Parathyroid adenoma (tissue), 2 donors: ENCODE measurements around the gene RTP5.
"Not testable (repeated sequence)": the region's sequence is repeated elsewhere in the genome, so short reads cannot be mapped to it uniquely, and the experiment has no call there.

ENCODE experiments used
- H2AFZ ChIP-seq: fragments of 300-600 bp; sonication (generic); one replicate; pipeline ENCODE4 v1.7.0; 2017; ENCODE audit warnings: antibody characterized with exemption, mild to moderate bottlenecking
- H3K27ac ChIP-seq: fragments of 300-600 bp; sonication (generic); one replicate; pipeline ENCODE4 v1.7.0; 2017
- H3K27me3 ChIP-seq: fragments of 300-600 bp; sonication (generic); one replicate; pipeline ENCODE4 v1.7.0; 2017; ENCODE audit warnings: low read length; ENCODE audit not compliant: control insufficient read depth, insufficient read depth
- H3K36me3 ChIP-seq: fragments of 300-600 bp; sonication (generic); one replicate; pipeline ENCODE4 v1.7.0; 2017; ENCODE audit warnings: low read length; ENCODE audit not compliant: control insufficient read depth, insufficient read depth
- H3K4me1 ChIP-seq: fragments of 300-600 bp; sonication (generic); one replicate; pipeline ENCODE4 v1.7.0; 2017; ENCODE audit warnings: control low read depth
- H3K4me2 ChIP-seq: fragments of 300-600 bp; sonication (generic); one replicate; pipeline ENCODE4 v1.7.0; 2017; ENCODE audit warnings: low read length
- H3K4me3 ChIP-seq: fragments of 300-600 bp; sonication (generic); one replicate; pipeline ENCODE4 v1.7.0; 2017; ENCODE audit warnings: low read depth, low read length
- H3K79me2 ChIP-seq: fragments of 300-600 bp; sonication (generic); one replicate; pipeline ENCODE4 v1.7.0; 2017; ENCODE audit warnings: control low read depth
- H3K9ac ChIP-seq: fragments of 300-600 bp; sonication (generic); one replicate; pipeline ENCODE4 v1.7.0; 2017; ENCODE audit warnings: mild to moderate bottlenecking
- H3K9me3 ChIP-seq: fragments of 300-600 bp; sonication (generic); one replicate; pipeline ENCODE4 v1.7.0; 2017; ENCODE audit warnings: low read length; ENCODE audit not compliant: control insufficient read depth
- TF ChIP-seq, protein P1 (sequence below): fragments of 300-600 bp; sonication (generic); IDR thresholded peaks from one replicate; pipeline ENCODE4 v1.7.0; 2017; ENCODE audit warnings: antibody characterized with exemption, mild to moderate bottlenecking
- donor health status: primary hyperparathyroidism.

RTP5 gene

GRCh38 chr2:241912021-241912555 is 42.6 kb downstream of the RTP5 start:
- no peaks in the 10 kb centered on the region for H3K79me2 ChIP-seq
- H3K4me3 ChIP-seq, result no peak overlapping the region
- H3K27me3 ChIP-seq, result no peaks in the 10 kb centered on the region
- H3K9ac ChIP-seq, result no peak overlapping the region
- TF ChIP-seq, protein P1, sequence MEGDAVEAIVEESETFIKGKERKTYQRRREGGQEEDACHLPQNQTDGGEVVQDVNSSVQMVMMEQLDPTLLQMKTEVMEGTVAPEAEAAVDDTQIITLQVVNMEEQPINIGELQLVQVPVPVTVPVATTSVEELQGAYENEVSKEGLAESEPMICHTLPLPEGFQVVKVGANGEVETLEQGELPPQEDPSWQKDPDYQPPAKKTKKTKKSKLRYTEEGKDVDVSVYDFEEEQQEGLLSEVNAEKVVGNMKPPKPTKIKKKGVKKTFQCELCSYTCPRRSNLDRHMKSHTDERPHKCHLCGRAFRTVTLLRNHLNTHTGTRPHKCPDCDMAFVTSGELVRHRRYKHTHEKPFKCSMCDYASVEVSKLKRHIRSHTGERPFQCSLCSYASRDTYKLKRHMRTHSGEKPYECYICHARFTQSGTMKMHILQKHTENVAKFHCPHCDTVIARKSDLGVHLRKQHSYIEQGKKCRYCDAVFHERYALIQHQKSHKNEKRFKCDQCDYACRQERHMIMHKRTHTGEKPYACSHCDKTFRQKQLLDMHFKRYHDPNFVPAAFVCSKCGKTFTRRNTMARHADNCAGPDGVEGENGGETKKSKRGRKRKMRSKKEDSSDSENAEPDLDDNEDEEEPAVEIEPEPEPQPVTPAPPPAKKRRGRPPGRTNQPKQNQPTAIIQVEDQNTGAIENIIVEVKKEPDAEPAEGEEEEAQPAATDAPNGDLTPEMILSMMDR, result no peak
- H3K4me2 ChIP-seq, result no peak overlapping the region
- peak overlapping the region; percentile 50 for H2AFZ ChIP-seq
- H3K9me3 ChIP-seq, result no peaks in the 10 kb centered on the region
- H3K27ac ChIP-seq, result peak overlapping the region; percentile 4
- H3K4me1 ChIP-seq, result no peaks in the 10 kb centered on the region
- H3K36me3 ChIP-seq, result no peaks in the 10 kb centered on the region

- no peaks in the 10 kb centered on the region for H3K79me2 ChIP-seq
- no peaks in the 10 kb centered on the region for H3K4me1 ChIP-seq
- H3K36me3 ChIP-seq, result no peaks in the 10 kb centered on the region
- H3K4me2 ChIP-seq, result no peak overlapping the region
- H3K27ac ChIP-seq, result no peak overlapping the region
- H3K9me3 ChIP-seq, result no peaks in the 10 kb centered on the region
- no peak overlapping the region for H3K9ac ChIP-seq
- TF ChIP-seq, protein P1, result no peak
- H3K4me3 ChIP-seq, result no peak overlapping the region
- no peak overlapping the region for H2AFZ ChIP-seq
- H3K27me3 ChIP-seq, result no peaks in the 10 kb centered on the region
Measured at GRCh38 chr2:241913703-241914102, 44.2 kb downstream of the RTP5 start.

- TF ChIP-seq, protein P1, result no peak
- Histone ChIP-seq H3K4me3 (no peak overlapping the region), H3K9ac (no peak overlapping the region), H3K4me2 (no peak overlapping the region), H3K4me1 (no peaks in the 10 kb centered on the region), H3K36me3 (no peaks in the 10 kb centered on the region), H3K27me3 (no peaks in the 10 kb centered on the region), H3K9me3 (no peaks in the 10 kb centered on the region), H3K27ac (no peak overlapping the region), H2AFZ (no peak overlapping the region), H3K79me2 (no peaks in the 10 kb centered on the region)
Measured at GRCh38 chr2:241914542-241914941, 45.0 kb downstream of the RTP5 start.

DNA sequence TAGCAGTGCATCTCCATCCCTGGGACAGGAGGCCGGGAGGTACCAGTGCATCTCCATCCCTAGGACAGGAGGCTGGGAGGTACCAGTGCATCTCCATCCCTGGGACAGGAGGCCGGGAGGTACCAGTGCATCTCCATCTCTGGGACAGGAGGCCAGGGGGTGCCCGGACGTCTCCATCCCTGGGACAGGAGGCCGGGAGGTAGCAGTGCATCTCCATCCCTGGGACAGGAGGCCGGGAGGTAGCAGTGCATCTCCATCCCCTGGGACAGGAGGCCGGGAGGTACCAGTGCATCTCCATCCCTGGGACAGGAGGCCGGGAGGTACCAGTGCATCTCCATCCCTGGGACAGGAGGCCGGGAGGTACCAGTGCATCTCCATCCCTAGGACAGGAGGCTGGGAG is 52.1 kb downstream of the RTP5 start:
- not testable (repeated sequence) for H3K27ac ChIP-seq, H3K4me3 ChIP-seq

DNA sequence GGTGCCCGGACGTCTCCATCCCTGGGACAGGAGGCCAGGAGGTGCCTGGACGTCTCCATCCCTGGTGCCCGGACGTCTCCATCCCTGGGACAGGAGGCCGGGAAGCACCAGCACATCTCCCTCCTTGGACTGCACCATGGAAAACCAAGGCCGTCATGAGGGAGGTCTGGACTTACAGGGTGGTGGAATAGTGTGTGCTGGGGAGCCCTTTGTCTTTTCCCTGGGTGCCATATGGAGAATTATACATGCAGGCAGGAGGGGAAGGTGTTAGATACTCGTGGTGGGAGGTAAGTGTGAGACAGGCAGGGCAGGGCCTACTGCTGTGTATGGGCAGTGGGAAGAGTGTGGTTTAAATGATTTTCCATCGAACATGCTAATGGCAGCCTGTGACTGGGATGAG is 52.9 kb downstream of the RTP5 start:
- no peak overlapping the region for H3K27ac ChIP-seq
- H3K4me2 ChIP-seq, result no peak overlapping the region
- H3K4me3 ChIP-seq, result no peak overlapping the region
- no peak overlapping the region for H2AFZ ChIP-seq
- H3K79me2 ChIP-seq, result no peaks in the 10 kb centered on the region
- H3K27me3 ChIP-seq, result no peaks in the 10 kb centered on the region
- H3K9me3 ChIP-seq, result no peaks in the 10 kb centered on the region
- H3K36me3 ChIP-seq, result no peaks in the 10 kb centered on the region
- TF ChIP-seq, protein P1, result no peak
- H3K9ac ChIP-seq, result no peak overlapping the region
- H3K4me1 ChIP-seq, result no peaks in the 10 kb centered on the region

More for the DNA sequence above, 52.1 kb downstream of the RTP5 start:
- not testable (repeated sequence) for H3K79me2 ChIP-seq, H3K4me2 ChIP-seq, H3K36me3 ChIP-seq, H3K27me3 ChIP-seq, H2AFZ ChIP-seq, H3K9ac ChIP-seq, H3K4me1 ChIP-seq, H3K9me3 ChIP-seq

DNA sequence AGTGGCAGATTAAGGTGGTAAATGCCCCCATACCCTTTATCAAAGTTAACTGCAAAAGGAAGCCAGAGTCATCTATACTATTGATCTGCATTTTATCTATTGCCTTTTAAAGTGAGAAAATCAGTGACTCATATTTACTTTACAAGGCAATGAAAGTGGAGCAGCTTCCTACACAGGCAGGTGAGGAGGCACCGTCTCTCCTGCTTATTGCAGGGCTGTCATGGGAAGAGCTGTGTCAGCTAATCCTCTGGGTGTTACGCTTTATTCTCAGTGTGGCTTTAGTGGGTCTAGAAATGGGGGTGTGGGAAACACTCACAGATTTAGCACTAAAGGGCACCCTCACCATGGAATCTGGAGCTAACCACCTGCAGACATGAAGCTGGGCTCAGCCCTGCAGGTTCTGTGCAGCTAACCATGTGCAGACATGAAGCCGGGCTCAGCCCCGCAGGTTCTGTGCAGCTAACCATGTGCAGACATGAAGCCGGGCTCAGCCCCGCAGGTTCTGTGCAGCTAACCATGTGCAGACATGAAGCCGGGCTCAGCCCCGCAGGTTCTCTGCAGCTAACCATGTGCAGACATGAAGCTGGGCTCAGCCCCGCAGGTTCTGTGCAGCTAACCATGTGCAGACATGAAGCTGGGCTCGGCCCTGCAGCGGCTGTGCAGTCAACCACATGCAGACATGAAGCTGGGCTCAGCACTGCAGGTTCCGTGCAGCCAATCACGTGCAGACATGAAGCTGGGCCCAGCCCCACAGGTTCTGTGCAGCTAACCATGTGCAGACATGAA is 53.5 kb downstream of the RTP5 start:
- H3K4me1 ChIP-seq, H3K36me3 ChIP-seq, H3K79me2 ChIP-seq, H3K4me2 ChIP-seq, H2AFZ ChIP-seq, H3K4me3 ChIP-seq, H3K27ac ChIP-seq, H3K9ac ChIP-seq, H3K27me3 ChIP-seq, H3K9me3 ChIP-seq: not testable (repeated sequence)
